ENCODE results near the gene ADAMTSL3. TPM values are rescaled to one million over a fixed set of nuclear protein-coding genes. Genes with fewer than 3 reads are reported as not detected.

The ADAMTSL3 gene
- total and polyA plus RNA-seq, 4 donors, result 0.85 to 58.2 (median 7.9) TPM

DNA sequence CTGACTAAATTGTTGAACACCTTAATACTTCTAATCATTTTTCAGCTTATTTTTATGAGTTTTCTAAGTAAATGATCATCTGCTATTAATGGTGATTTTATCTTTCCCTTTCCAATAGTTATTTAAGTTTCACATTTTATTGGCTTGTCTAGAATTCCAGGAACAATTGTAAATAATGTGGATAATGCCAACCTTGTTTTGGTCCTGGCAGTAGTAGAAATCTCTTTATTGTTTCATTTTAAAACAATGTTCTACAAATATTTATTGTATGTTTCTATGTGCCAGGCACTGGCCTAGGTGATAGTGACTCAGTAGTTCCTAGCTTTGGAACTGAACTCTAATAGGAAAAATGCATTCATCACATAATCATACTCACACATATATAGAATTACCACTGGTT is 264.1 kb downstream of the ADAMTSL3 start:
- H3K36me3 ChIP-seq (ENCODE audit: control insufficient read depth in 4 of 4, insufficient read depth in 4 of 4, low read length in 4 of 4), result no peaks in the 10 kb centered on the region
- H3K9ac ChIP-seq (ENCODE audit: insufficient read depth in 1 of 2, low read length in 2 of 2), result no peak overlapping the region
- H3K9me3 ChIP-seq (ENCODE audit: control insufficient read depth in 4 of 4, insufficient read depth in 3 of 4, low read length in 3 of 4), result no peaks in the 10 kb centered on the region
- ATAC-seq (ENCODE audit: insufficient read depth, low FRiP score) (no peak), DNase-seq (no peak)
- no peaks in the 10 kb centered on the region for H3K4me1 ChIP-seq (ENCODE audit: control insufficient read depth in 5 of 5, insufficient read depth in 5 of 5, low read length in 5 of 5)
- H3K4me3 ChIP-seq, result no peak overlapping the region
- no peak overlapping the region for H3K27ac ChIP-seq (ENCODE audit: low read depth in 1 of 2, low read length in 1 of 2)
- H3K27me3 ChIP-seq (ENCODE audit: control insufficient read depth in 3 of 3, insufficient read depth in 3 of 3, low read length in 2 of 3), result no peaks in the 10 kb centered on the region
- TF ChIP-seq, protein P1, sequence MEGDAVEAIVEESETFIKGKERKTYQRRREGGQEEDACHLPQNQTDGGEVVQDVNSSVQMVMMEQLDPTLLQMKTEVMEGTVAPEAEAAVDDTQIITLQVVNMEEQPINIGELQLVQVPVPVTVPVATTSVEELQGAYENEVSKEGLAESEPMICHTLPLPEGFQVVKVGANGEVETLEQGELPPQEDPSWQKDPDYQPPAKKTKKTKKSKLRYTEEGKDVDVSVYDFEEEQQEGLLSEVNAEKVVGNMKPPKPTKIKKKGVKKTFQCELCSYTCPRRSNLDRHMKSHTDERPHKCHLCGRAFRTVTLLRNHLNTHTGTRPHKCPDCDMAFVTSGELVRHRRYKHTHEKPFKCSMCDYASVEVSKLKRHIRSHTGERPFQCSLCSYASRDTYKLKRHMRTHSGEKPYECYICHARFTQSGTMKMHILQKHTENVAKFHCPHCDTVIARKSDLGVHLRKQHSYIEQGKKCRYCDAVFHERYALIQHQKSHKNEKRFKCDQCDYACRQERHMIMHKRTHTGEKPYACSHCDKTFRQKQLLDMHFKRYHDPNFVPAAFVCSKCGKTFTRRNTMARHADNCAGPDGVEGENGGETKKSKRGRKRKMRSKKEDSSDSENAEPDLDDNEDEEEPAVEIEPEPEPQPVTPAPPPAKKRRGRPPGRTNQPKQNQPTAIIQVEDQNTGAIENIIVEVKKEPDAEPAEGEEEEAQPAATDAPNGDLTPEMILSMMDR (IDR thresholded peaks at IDR 0.05; ENCODE audit: control extremely low read depth, extremely low read depth), result no peak

DNA sequence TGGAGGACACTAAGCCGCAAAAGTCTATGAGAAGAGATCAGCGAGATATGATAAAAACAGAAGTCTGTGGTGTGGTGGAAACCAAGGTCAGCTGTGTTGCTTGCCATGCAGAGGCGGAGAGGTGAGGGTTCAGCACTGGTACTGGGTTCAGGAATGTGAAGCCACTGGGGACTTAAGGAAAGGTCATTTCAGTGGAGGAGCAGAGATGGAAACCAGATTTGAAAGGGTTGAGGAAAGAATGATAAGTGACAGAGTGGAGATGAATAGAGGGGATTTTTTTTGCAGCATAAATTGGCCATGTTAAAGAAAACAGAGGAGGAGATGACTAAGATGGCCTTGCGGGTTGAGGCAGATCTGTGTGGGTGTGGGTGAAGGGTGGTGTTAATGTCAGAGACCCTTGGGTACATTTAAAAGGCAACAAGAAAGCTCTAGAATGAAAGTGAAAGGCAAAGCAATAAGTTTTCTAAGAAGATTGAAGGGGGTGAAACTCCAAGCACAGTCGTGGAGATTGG is 265.5 kb downstream of the ADAMTSL3 start:
- no peaks in the 10 kb centered on the region for H3K4me1 ChIP-seq (ENCODE audit: control insufficient read depth in 5 of 5, insufficient read depth in 5 of 5, low read length in 5 of 5)
- H3K4me3 ChIP-seq, result no peak overlapping the region
- DNase-seq (no peak), ATAC-seq (ENCODE audit: insufficient read depth, low FRiP score) (no peak)
- TF ChIP-seq, protein P1 (IDR thresholded peaks at IDR 0.05; ENCODE audit: control extremely low read depth, extremely low read depth), result no peak
- no peak overlapping the region for H3K9ac ChIP-seq (ENCODE audit: insufficient read depth in 1 of 2, low read length in 2 of 2)
- no peaks in the 10 kb centered on the region for H3K27me3 ChIP-seq (ENCODE audit: control insufficient read depth in 3 of 3, insufficient read depth in 3 of 3, low read length in 2 of 3)
- no peak overlapping the region for H3K27ac ChIP-seq (ENCODE audit: low read depth in 1 of 2, low read length in 1 of 2)
- no peaks in the 10 kb centered on the region for H3K9me3 ChIP-seq (ENCODE audit: control insufficient read depth in 4 of 4, insufficient read depth in 3 of 4, low read length in 3 of 4)
- H3K36me3 ChIP-seq (ENCODE audit: control insufficient read depth in 4 of 4, insufficient read depth in 4 of 4, low read length in 4 of 4), result no peaks in the 10 kb centered on the region
- WGBS, 2 donors, result 70 to 82% methylated on average over 5 of the region's 5 CpGs

DNA sequence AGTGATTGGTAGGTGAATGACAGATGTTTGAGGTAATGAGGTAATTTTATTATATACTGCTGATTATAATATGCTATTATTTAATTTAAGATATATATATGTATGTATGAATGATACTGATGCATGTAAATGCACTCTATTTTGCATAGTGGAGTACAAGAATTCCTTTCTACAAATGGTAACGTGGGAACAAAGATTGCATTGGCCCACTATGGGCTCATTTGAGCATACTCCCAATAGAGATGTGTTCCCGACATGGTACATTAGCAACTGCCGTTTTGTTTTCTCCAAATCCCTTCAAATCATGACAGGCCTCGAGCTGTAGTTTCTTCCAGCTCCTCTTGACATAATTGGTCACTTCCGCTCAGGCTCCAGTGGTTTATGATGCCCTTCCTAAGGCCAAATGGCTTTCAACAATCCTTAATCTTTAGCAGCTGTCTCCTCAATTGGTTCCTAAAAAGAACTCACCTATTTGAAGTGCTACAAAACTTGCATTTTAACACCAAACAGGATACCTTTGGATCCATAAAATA is 266.1 kb downstream of the ADAMTSL3 start:
- no peaks in the 10 kb centered on the region for H3K9me3 ChIP-seq (ENCODE audit: control insufficient read depth in 4 of 4, insufficient read depth in 3 of 4, low read length in 3 of 4)
- H3K9ac ChIP-seq (ENCODE audit: insufficient read depth in 1 of 2, low read length in 2 of 2), result no peak overlapping the region
- DNase-seq (no peak), ATAC-seq (ENCODE audit: insufficient read depth, low FRiP score) (no peak)
- TF ChIP-seq, protein P1 (IDR thresholded peaks at IDR 0.05; ENCODE audit: control extremely low read depth, extremely low read depth), result no peak
- H3K4me1 ChIP-seq (ENCODE audit: control insufficient read depth in 5 of 5, insufficient read depth in 5 of 5, low read length in 5 of 5), result no peaks in the 10 kb centered on the region
- no peak overlapping the region for H3K27ac ChIP-seq (ENCODE audit: low read depth in 1 of 2, low read length in 1 of 2)
- H3K36me3 ChIP-seq (ENCODE audit: control insufficient read depth in 4 of 4, insufficient read depth in 4 of 4, low read length in 4 of 4), result no peaks in the 10 kb centered on the region
- H3K27me3 ChIP-seq (ENCODE audit: control insufficient read depth in 3 of 3, insufficient read depth in 3 of 3, low read length in 2 of 3), result no peaks in the 10 kb centered on the region
- H3K4me3 ChIP-seq, result no peak overlapping the region
- WGBS, 2 donors, result 85 to 89% methylated on average over 5 of the region's 5 CpGs

All from lung (tissue), 12 donors.